HG02642 (cell line): ENCODE results near the gene COL8A2.

Experiments used
- ATAC-seq: cut with Tn5 transposase; IDR thresholded peaks from one replicate; pipeline ENCODE4 v1.9.1; 2021; ENCODE audit warnings: mild to moderate bottlenecking; ENCODE audit not compliant: unreplicated experiment, poor library complexity

COL8A2 gene

DNA sequence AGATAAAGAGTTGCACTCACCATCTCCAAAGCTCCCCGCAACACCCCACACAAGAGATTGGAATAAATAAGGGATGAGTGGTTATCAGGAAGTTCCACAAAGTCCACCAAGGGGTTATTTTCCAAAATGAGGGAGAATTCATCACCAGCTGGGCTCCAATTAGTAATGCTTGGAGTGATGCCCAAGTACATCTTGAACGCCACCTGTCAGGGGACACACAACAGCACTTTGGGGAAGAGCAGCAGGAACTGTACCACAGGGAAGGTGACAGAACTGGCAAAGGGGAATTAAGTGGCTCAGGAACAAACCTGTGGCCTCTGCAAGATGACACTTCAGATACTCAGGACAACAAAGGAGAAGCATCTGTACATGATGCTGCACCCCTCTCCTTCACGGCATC is 12.8 kb upstream of the COL8A2 start:
- ATAC-seq, result no peak

DNA sequence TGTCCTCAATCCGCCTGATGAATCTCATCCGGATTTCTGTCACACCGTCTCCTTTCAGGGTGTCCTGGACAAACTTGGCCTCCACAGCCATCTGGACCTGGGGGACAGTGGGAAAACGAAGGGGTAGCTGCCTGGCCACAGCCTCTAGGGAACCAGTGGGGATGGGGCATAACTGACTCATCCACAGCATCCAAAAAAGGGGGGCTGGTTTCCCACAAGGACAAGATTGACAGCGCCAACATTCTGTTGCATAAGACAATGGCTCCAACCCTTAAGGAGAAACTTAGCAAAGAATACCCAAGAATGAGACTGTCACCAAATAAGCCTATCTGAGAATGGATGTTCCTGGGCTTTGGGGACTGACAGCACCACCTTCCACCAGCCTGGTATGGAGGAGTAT is 12.2 kb upstream of the COL8A2 start:
- no peak for ATAC-seq

DNA sequence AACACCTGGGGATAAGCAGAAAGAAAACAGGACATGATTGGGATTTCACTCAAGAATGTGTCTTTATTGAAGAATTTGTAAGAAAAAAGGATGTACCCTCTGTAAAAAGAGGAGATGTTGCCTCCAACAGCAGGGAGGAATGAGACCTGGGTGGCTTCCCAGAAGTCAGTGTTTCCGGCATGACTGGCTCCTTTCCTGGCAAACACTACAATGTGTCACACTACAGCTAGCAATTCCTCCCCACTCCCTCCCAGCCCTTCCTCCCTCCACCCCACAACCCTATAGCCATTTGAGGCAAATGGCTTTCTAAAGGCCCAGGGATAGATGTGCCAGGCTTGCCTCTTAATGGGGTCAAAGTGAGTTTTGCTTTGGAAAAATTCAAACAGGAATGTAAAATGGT is 11.5 kb upstream of the COL8A2 start:
- no peak for ATAC-seq

DNA sequence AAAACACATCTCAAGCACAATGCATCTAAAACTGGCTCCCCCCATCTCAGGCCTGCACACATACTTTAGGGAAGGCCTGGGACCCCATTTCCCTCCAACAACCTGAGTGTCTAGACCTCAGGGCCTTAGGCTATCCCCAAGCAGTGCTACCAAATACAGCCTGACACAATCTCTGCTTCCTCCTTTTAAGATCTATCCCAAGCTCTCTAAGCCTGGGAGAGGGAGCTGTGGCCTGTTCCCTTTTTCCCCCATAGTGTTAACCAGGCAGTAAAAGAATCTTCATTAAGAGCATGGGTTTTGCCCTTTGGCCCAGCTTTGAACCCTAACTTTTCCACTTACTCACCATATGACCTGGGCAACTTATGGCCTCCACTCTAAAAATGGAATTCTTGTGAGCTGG is 10.8 kb upstream of the COL8A2 start:
- ATAC-seq, result no peak

DNA sequence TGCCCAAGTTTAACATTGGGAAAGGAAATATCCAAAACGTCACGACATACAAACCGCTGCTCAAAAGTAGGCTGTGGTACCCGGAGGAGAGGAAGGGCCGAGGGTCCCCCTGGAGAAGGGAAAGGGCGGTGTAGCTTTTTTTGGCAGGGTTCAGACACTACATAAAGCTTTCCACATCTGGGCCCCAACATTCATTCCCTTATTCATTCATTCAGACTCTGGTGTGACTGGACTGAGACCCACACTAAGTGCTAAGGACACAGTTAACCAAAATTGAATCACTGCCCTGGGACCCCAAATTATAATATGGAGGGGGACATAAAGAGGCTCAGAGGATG is 10.3 kb upstream of the COL8A2 start:
- ATAC-seq, result no peak

DNA sequence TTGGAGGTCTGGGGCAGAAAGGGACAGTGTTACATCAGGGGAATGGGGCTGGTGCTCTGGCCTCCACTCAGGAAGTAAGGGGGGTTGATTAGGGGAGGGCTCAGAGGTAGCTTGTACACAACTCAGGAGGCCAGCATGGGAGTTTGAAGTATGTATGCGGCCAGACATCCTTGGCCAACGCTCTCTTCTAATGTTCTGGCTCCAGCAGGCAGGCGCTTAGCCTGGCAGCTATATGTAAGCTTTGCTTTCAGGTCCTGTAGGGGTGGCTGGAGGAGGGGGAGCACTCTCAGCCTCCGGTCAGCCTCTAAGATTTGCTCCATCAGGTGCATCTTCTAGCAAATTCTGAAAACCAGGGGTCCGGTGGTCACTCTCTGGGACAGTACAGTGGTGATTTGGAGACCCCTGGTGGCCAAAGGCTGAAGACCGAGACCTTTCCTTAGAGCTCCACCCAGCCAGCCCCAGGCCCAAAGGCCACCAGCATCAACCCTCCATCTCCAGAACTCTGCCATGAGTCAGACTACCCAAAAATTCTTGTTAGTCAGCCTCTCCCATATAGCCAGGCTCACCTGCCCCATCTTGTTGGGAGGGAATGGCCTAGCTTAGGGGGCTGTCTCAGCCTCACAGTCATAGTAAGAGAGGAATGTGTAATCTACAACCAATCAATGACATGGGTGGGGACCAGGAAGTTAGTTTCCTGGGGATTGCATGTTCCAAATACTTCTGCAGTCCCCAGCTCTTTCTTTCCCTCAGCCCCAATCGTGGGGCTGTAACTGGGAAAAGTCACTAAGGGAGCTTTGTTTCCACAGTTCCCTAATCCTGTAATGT is 9.7 kb upstream of the COL8A2 start:
- no peak for ATAC-seq

DNA sequence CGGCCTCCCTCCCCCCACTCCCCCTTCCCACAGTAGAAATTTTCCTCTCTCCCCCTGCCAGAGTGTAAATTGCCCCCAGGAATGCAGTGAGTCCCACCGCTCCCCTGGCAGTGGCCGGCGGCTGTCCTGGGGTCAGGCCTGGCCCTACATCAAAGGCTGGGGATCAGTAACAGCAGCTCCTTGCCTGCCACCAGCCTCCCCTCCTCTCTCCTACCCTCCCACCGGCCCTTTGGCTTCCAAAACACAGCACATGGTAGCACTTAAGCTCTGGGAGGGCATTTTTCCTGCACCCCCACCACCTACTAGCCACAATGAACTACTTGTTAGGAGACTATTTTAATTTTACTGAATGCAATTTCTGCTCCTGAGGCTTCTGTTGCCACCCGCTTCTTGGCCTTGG is 9.0 kb upstream of the COL8A2 start:
- ATAC-seq, result no peak

DNA sequence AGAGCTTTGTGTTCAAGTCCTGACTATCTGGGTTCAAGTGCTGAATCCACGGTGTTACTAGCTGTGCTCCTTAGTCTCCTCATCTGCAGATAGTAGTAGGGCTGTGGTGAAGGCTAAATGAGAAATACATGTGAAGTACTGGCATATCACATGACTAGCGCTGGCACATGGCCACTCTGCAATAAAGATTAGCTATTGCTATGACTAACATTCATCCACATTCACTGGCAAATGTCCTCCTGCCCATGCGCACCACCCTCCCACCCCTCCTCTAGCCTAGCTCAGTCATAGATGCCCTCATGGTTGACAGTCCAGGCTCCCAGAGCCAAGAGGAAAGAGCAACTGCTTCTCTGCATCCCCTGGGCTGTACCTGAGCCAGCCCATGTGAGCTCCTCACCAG is 8.5 kb upstream of the COL8A2 start:
- ATAC-seq, result no peak

DNA sequence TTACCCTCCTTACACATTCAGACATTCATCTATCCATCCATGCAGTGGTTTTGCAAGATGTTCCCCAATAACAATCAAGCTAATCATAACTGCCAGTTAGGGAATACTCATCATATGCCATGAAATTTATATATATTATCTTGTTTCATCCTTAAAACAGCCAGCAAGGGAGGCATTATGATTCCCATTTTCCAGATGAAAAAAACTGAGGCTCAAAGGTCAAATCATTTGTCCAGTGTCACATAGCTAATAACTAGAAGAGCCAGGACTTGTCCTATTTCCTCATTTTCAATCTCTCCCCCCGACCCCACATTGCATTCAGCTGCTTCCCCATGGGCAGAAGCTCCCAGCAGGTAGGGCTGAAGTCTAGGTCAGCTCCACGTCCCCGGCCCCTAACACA is 7.0 kb upstream of the COL8A2 start:
- ATAC-seq, result no peak

DNA sequence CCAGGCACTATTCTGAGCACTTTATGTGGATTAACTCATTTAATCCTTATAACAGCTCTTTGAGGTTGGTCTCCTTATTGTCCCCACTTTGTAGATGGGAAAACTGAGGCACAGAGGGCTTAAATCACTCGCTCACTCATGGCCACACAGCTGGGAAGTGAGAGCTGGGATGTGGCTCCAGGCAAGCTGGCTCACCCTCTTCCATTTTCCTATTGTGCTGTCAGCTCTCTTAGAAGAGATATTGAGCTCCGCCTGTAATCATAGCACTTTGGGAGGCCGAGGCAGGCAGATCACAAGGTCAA is 3.8 kb upstream of the COL8A2 start:
- ATAC-seq, result no peak

DNA sequence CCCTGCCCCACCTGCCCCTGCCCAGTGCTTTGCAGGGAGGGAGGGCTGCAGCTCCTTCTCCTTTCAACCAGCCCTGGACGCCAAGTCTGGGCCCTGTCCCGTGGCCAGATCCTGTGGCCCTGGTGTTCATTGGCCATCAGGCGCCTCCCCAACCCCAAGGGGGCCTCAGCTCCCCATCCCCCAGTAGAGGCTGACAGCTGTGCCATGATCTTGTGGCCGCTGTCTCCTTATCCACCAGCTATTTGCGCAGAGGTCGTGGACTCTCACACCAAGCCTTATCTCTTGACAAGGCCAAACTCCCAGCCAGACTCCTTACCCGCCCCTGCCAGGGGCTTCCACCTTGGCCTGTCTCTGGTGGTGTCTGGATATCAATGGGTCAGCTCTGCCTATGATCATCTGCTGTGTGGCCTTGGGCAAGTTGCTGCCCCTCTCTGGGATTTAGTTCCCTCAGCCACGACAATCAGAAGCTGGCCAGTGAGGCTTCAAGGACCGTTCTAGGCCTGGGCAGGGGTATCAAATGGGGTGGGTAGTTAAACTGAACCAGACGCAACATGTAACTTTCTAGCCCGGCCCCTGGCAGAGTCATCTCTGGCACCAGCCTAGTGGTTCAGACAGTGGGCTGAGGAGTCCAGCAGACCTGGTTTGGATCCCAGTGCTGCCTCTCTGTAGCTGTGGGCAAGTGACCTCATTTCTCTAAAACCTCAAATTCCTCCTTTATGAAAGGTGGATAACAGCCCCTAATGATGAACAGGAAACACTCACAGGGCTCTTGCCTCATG is 3.3 kb upstream of the COL8A2 start:
- no peak for ATAC-seq

DNA sequence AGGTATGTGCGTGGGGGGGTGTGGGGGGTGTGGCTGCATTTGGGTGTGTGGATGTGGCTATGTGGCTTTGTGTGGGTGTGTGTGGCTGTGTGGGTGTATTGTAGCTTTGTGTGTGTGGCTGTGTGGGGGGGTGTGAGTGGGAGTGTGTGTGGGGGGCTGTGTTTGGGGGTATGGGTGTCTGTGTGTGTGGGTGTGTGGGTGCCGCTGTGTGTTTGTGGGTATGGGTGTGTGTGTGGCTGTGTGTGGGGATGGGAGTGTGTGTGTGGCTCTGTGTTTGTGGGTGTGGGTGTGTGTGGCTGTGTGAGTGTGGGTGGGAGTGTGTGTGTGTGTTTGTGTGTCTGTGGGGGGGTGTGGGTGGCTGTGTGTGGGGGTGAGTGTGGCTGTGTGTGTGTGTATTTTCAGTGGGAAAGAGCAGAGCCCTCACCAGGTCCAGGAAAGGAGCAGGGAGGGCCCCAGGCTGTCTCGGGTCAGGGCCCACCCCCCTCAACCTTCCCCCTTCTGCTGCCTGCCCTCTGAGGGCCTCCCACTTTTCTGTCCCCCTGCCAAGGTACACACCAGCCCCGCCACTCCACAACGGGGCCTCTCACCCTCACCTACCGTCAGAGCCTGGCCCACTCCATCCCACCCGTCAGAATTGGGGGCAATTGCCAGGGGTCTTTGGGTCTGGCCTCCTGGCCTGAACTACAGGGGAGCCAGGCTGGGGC is 1.9 kb upstream of the COL8A2 start:
- no peak for ATAC-seq

DNA sequence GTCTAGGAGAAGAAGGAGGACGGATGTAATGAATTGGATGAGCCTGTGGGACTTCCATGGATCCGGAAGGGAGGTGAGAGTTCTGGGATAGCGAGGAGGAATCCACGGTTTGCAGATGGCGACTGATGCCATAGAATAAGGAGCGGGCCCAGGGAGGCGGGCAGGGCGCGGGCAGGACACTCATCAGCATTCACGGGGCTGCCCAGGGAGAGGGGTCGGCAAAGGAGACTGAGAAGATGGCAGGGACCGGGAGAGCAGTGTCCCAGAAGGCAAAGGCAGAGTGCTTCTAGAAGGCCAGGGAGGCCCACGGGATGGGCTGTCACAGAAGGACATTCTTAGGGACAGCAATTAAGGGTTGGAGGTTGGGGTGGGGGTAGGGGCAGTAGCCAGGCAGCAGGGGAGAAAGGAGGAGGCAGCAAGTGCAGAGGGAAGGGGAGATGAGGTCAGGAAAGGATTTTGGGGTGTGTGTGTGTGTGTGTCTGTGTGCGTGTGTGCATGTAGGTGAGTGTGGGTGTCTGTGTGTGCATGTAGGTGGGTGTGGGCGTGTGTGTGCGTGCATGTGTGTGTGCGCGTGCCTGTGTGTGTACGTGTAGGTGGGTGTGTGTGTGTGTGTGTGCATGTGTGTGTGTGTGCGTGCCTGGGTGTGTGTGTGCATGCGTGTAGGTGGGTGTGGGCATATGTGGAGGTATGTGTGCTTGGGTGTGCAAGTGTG is 1.1 kb upstream of the COL8A2 start:
- no peak for ATAC-seq

DNA sequence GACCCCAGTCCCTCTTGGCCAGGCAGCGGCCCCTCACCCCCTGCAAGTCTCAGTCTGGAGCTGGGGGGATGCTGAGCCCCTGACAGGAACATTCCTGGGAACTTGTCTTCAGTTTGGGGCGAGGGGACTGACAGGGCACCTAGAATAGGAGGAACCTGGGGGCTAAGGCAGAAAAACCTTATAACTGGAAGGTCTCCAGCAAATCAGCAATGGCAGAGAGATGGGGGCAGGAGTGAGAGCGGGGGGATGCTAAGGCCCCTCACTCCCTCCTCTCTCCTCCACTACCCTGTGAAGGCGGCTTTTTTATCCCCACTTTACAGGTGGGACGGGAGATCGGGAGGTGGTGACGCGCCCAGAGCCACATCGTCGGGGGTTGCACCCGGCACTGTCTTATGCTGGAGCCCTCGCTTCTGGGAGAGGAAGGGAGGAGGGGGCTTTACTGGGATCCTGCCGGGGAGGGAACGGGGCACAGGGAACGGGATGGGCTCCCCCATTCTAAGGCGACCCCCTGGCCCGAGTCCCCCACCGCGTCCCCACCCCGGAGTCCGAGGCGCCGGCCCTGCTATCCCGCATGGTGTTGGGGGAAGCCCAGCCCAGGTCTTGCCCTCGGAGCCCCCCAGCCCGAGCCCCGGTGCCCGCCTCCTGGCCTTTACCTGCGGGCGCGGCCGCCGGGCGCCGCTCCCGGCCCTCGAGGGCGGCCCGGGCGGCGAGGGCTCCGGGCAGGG is 456 bp downstream of the COL8A2 start:
- no peak for ATAC-seq

DNA sequence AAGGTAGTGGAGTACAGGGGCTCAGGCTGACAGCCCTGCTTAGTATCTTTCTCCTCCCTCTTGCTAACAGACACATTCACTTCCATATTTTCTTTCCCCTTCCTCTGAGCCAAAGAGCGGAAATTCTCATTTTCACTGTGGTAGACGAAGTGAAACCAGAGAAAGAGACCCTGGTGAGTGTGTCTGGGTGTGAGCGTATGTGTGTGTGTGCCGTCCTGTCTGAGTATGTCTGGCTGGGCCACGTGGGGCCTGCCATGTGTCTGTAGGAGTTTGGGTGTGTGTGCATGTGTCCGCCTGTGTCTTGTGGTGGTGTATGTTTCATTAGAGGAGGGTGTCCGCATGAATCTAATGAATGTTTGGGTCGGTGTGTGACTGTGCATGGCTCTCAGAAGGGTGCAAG is 1.7 kb downstream of the COL8A2 start:
- ATAC-seq, result no peak

DNA sequence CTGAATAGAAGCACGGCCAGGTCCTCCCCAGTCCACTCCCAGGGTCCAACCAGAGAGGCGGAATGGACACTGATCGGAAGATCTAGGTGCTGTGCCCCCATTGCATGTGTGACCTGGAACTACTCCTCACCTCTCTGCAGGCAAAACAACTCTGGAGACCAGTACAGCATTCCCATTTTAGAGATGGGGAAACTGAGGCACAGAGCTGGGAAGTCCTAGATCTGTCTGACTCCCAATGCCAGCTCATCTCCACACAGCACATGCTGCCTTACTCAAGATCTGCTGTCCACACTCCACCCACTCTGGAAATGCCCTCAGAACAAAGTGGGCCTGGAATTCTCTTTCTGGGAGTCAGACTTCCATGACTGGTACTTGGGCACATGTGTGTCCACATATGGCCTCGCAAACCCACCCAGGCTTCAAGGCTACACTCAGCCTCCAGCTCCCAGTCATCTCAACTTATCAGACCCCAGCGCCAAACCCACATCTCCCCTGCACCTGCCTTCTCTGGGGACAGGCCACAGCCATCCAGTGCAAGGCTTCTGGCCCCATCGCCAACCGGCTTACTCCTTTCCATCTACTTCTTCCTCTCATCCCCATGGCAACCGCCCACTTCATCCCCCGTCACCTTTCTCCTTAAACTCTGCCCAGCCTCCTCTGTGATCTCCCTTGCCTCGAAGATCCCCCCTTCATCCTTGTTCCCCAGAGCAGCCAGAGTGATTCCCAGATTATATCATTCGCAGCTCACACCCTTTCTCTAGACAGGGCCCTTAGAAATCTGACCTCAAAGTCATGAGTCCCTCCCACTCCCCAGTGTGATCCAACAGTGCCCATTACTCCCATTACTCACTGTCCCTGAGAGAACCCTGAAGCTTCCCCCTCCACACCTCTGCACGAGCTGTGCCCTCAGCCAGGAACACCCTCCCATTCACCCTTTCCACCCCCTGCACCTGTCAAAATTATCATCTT is 2.7 kb downstream of the COL8A2 start:
- no peak for ATAC-seq

DNA sequence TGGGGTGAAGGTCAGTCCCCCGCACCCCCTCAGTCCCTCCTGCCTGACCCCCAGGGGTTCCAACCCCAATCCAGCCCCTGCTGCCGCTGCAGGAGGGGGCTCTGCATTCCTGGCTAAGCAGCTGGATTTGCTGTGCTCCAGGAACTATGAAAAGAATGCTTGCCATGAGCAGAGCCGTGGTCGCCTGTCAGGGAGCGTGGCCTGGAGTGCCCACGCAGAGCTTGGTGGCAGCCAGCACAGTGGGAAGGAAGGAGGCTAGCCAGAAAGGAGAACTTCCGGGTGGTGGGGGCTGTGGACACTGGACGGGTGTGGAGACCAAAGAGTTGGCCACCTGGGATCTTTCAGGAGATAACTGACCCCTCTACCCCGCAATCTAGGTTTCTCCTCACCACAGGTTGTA is 5.6 kb downstream of the COL8A2 start:
- no peak for ATAC-seq

DNA sequence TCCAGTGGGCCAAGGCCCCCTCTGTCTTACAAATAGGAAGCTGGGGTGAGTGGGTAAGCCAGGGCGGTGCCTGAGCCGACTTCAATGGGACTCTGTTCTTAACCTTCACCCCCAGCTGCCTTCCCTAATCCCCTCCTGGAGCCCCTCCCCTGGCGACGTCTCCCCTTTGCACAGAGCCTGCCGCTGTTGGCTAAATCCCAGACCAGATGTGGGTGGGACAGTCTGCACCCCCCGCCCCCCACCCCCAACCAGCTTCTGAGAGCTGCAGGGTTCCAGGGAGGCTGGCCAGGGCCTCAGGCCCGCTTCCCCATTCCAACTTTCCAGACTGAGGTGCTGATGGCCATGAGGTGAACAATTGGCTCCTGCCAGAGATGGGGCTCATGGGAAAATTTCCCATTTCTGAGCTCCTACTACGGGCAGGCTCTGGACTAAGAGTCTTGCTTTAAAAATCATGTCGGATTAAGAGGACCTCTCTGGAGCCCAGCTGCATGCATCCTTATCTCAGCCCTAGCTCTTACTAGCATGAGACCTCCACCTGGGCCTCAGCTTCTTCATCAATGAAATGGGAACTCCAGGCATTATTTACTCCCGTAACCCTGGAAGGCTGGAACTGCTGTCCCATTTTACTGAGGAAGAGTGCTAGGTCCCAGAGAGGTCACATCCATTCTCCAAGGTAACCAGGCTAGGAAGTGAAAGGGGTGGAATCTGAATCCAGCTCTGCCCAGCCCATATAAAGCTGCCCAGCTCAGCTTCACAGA is 6.4 kb downstream of the COL8A2 start:
- ATAC-seq, result no peak

DNA sequence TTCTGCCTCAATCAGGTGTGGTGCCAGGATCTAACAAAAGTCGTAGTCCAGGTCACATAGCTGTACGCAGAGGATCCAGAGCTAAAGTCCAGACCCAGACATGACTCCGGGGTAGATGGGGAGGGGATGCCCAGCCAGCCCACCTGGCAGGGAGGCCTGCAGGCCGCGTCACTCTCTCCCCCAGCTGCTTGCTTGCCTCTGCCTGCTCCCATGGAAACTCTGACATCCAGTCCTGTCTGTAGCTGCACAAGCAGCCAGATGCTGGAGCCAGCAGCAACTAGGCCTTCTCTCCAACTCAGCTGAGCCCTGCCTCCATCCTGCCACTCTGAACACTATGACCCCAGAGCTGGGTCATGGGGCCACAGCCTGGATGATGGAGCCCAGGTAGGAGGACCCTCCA is 8.1 kb downstream of the COL8A2 start:
- ATAC-seq, result no peak
